Body of pancreas (tissue), 4 donors: Measurements from ENCODE around the gene VRK1.

Experiments used
- CTCF ChIP-seq, 7 experiments: fragments of 450-650 bp in 4 of 7; fragments of 200-600 bp in 3 of 7; sonication (generic) in 3 of 7; IDR thresholded peaks; one replicate each; pipeline ENCODE4 v1.5.1; 2016 to 2019; ENCODE audit warnings: antibody characterized with exemption in 7 of 7
- POLR2A ChIP-seq, 3 donors: fragments of 450-650 bp; IDR thresholded peaks; one replicate each; pipeline ENCODE4 v1.6.1; 2016; ENCODE audit warnings: antibody characterized with exemption in 3 of 3, mild to moderate bottlenecking in 2 of 3

- TF ChIP-seq CTCF (IDR thresholded peaks at IDR 0.05) (no peak), POLR2A (IDR thresholded peaks at IDR 0.05) (no peak)
Observed at GRCh38 chr14:96901227-96901626, 104.0 kb downstream of the VRK1 start.
